ENCODE data around the gene C1orf105. TPM values are rescaled to one million over a fixed set of nuclear protein-coding genes. Genes with fewer than 3 reads are reported as not detected.

The C1orf105 gene
- total and polyA plus RNA-seq, 2 experiments from 2014 or later, result not detected

- TF ChIP-seq ZNF462 (CRISPR knock-in tag; IDR thresholded peaks at IDR 0.05) (no peak), STAT1 (IDR thresholded peaks at IDR 0.05; ENCODE audit: unreplicated experiment) (no peak)
These were observed 19.0 kb upstream of the C1orf105 start (continued) for GRCh38 chr1:172401477-172401876.

- H3K9me2 ChIP-seq (ENCODE audit: insufficient read depth), result no peaks in the 10 kb centered on the region
- H3F3A ChIP-seq (replicated peaks; ENCODE audit: low read depth), result no peaks in the 10 kb centered on the region
- no peaks in the 10 kb centered on the region for H3K36me3 ChIP-seq (ENCODE audit: insufficient read depth)
- Mint-ChIP-seq H3K4me3 (no peak overlapping the region), H3K4me1 (peaks cover 22% of the 10 kb centered on the region), H3K27ac (no peak overlapping the region; the same call in 1 of the 2 replicates), H3K9me3 (no peaks in the 10 kb centered on the region), H3K36me3 (ENCODE audit: low read depth) (no peaks in the 10 kb centered on the region), H3K27me3 (ENCODE audit: insufficient read depth, low read depth, poor library complexity) (no peaks in the 10 kb centered on the region)
- no peak overlapping the region for H3K4me2 ChIP-seq
- peak; percentile 71 to 81 for TF ChIP-seq CTCF (conservative IDR thresholded peaks at IDR 0.05; ENCODE audit: low read depth in 2 of 2)
- TF ChIP-seq ZNF462 (CRISPR knock-in tag; IDR thresholded peaks at IDR 0.05), result no peak
- H4K20me1 ChIP-seq (replicated peaks; ENCODE audit: insufficient read depth), result no peaks in the 10 kb centered on the region
- no peak overlapping the region for H2AFZ ChIP-seq
- DNase-seq (ENCODE audit: low spot score), result peak; percentile 74
- H3K79me2 ChIP-seq (replicated peaks; ENCODE audit: insufficient read depth), result no peaks in the 10 kb centered on the region
- peaks cover 16% of the 10 kb centered on the region; the same call in 1 of the 2 replicates for H3K4me1 ChIP-seq (ENCODE audit: insufficient read depth)
- H3K27me3 ChIP-seq (ENCODE audit: insufficient read depth), result no peaks in the 10 kb centered on the region
- H3K4me3 ChIP-seq, result no peak overlapping the region
- peak; percentile 91 for ATAC-seq
- no peak overlapping the region for H3K27ac ChIP-seq (ENCODE audit: low read depth)
These were observed 18.6 kb upstream of the C1orf105 start for GRCh38 chr1:172401892-172402291.
